Activated naive CD8-positive, alpha-beta T cell treated with anti-CD3 and anti-CD28 coated beads, Interleukin-2, amount 50 U/mL, for 16 hours (primary cell): ENCODE results near the gene E2F2.

Source experiments
- DNase-seq: peaks from one replicate; pipeline ENCODE4 v3.0.0-alpha.2; 2020; ENCODE audit warnings: low read depth, low spot score

The E2F2 gene

GRCh38 chr1:23530747-23531561, at the start of gene E2F2:
Gene E2F2 (minus strand): TSS chr1:23531233. CDS start chr1:23530793, 440 bp downstream.
- peak; percentile 47 for DNase-seq

DNA sequence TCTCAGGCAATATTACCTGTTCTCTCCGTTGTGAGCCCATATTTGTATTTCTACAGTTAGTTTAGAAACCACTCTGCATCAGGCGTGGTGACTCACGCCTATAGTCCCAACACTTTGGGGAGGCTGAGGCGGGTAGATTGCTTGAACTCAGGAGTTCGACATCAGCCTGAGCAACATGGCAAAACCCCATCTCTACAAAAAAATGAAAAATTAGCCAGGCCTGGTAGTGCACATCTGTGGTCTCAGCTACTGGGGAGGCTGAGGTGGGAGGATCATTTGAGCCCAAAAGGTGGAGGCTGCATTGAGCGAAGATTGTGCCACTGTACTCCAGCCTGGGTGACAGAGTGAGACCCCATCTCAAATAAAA, 47.9 kb upstream of the E2F2 start:
- no peak for DNase-seq

GRCh38 chr1:23578311-23578996, 47.4 kb upstream of the E2F2 start:
- DNase-seq, result no peak

GRCh38 chr1:23577056-23578004, 46.3 kb upstream of the E2F2 start:
- DNase-seq, result peak; percentile 28

DNA sequence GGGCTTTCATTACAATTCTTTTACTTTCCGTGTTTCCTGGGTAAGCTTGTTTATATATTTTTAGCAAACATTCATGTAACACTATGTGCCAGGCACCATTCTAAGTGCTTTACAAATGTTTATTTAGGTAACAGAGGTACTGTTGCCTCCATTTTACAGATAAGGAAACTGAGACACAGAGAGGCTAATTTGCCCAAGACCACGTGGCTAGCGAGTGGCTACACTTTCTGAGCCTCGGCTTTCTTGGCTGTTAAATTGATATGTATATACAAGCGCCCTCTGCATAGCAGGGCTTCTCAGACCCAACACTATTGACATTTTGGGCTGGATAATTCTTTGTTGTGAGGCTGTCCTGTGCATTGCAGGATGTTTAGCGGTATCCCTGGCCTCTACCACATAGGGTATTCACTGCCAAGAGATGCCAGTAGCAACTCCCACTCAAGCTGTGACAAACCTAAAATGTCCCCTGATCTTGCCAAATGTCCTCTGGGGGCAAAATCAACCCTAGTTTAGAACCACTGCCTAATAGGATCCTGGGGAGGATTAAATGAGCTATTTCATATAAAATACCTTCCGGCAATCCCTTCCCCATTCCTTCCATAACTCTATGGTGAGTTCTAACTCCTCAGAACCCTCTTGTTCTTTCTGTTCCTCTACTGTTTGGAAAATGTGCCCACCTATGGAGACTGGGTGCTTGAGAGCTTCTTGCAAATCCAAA, 45.5 kb upstream of the E2F2 start:
- DNase-seq, result no peak

DNA sequence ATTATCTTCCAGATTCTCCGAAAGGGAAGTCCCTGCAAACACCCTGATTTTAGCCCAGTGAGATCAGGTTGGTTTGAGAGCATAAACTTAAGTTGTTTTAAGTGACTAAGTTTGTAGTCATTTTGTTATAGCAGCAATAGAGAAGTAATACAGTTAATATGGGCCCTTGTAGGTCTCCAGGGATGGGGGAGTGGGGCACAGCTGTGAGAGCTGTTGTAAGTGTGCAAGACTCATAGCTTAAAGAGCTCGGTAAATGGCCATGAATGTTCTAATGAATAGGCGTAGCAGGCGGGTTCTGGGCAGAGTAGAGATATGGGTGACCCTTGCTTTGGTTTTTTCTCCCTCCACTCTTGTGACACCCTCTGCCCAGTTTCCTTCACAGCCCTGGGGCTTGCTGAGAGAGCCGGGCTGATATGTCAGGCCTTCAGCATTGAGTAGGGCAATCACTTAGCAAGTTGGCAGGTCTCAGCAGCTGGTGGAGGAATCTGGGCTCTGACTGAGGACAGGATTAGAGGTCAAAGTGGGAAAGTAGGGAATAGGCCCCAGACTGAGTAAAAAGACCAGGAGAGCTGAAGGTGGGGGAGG, 44.3 kb upstream of the E2F2 start:
- DNase-seq, result no peak

GRCh38 chr1:23574265-23574754, 43.3 kb upstream of the E2F2 start:
- no peak for DNase-seq

DNA sequence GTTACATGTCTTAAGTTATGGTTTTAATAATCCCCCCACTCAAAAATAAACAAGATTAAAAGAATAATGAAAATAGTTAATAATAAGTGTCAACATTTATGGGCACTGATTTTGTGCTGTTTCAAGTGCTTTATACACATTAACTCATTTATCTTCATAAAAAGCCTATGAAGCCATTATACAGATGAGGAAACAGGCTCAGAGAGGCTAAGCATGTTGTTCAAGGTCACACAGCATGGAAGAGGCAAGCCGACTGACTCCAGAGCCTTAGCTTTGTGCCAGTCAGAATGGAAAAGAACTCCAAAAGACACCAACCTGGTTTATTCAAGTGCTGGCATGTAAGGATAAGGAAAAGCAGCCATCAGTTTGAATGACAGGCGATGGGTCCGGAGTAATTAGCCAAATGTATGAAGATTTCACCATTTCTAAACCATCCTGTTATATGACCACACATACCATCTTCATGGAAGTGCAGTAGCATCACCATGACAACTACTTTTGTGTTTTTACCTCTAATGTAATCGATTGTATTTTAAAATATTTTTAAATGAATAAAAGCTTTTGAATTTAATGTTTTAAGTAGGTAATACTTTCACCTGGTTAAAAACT, 42.6 kb upstream of the E2F2 start:
- no peak for DNase-seq

GRCh38 chr1:23571465-23571864, 40.4 kb upstream of the E2F2 start:
- no peak for DNase-seq

GRCh38 chr1:23570001-23570691, 39.1 kb upstream of the E2F2 start:
- DNase-seq, result no peak

GRCh38 chr1:23568608-23569383, 37.8 kb upstream of the E2F2 start:
- no peak for DNase-seq

- no peak for DNase-seq
Measured at GRCh38 chr1:23567996-23568607, 37.1 kb upstream of the E2F2 start.

- no peak for DNase-seq
Measured at GRCh38 chr1:23567629-23567995, 36.6 kb upstream of the E2F2 start.

DNA sequence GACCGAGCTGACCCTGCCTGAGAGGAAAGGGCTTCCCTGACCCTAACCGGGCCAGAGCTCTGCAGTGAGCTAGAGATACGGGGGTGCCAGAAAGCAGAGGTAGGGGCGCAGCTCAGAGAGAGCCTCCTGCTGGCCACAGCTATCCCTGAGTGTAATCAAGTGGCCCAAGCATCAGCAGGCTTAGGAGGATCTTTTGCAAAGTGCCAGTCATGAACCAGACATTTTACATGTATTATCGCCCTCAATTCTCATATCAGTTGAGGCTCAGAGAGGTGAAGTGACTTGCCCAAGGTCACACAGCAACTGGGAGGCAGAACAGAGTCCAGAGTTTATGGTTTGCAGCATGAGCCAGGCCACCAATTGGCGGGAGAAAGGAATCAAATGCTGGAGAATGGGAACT, 35.3 kb upstream of the E2F2 start:
- no peak for DNase-seq

- DNase-seq, result no peak
Measured at GRCh38 chr1:23565776-23566175, 34.7 kb upstream of the E2F2 start.

DNA sequence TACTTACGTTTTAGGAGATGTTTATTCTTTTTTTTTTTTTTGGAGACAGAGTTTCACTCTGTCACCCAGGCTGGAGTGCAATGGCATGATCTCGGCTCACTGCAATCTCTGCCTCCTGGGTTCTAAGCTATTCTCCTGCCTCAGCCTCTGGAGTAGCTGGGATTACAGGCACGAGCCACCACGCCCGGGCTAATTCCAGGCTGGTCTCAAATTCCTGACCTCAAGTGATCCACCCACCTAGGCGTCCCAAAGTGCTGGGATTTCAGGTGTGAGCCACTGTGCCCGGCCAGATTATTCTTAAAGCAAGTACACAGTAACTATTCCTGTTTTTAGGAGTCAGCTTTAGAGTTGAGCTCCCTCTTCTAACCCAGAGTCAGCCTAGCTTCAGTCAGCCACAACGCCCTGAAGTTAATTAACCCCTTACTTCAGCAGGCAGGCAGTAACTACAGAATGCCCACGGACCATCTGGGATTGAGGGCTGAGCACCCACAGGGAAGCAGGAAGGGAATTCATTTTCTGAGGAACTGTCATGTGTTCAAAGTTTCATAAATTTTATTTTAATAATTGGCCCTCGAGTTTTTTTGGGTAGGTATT, 33.6 kb upstream of the E2F2 start:
- DNase-seq, result no peak

DNA sequence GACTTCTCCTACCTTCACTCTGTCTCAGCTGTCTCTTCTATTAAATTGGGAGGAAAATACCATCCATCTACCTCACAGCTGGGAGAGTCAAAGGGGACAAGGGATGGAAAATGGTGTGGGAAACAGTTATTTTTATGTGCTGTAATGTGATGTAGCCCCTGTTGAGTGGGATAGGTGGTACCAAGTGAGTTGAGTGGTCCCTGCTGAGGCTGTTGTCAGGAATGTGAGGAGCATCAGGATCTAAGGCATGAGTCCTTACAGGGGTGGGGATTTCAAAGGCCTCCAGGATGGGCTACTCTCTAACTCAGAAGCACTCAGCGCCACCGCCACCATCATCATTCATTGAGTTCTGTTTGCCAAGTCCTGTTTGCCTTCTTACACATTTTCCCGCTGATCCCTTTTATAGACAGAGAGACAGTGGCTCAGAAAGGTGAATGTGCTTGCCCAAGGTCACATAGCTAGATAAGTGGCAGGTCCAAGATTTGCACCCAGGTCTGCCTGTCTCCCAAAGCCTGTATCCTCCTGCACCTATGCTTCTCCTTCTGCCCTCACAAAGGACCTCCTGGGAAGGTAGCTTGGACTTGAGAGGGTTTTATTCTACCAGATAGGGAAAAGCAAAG, 32.8 kb upstream of the E2F2 start:
- DNase-seq, result no peak

GRCh38 chr1:23563003-23563402, 32.0 kb upstream of the E2F2 start:
- DNase-seq, result no peak
